Body of pancreas (tissue), 4 donors: ENCODE measurements around the gene RNF225. TPM values are rescaled to one million over a fixed set of nuclear protein-coding genes. Genes with fewer than 3 reads are reported as not detected.
A peak's percentile ranks its signal among the peaks of the same experiment; 100 is the strongest.

ENCODE experiments used
- ATAC-seq: fragments of 150-250 bp; one replicate; pipeline ENCODE4 v1.9.1; 2016
- DNase-seq, 4 donors: peaks; one replicate each; pipeline ENCODE4 v3.0.0-alpha.2; 2019
- H3K27ac ChIP-seq, 4 donors: fragments of 200-600 bp; sonication (generic); 1 replicate in 3 of 4; 2 replicates in 1 of 4; pipeline versions ENCODE4 v1.5.1 to v1.6.1; 2016 to 2019; ENCODE audit warnings: mild to moderate bottlenecking in 1 of 4, mixed read lengths in 1 of 4, moderate library complexity in 1 of 4
- H3K27me3 ChIP-seq, 2 donors: fragments of 200-600 bp; sonication (generic); one replicate each; pipeline ENCODE4 v1.6.0; 2016; ENCODE audit warnings: mild to moderate bottlenecking in 1 of 2
- H3K36me3 ChIP-seq, 2 donors: fragments of 200-600 bp; sonication (generic); replicated peaks in 1 of 2; 2 replicates each; pipeline ENCODE4 v1.5.1; 2016; ENCODE audit warnings: low read depth in 2 of 2; ENCODE audit not compliant: insufficient read depth in 1 of 2
- H3K4me1 ChIP-seq: fragments of 200-600 bp; sonication (generic); one replicate; pipeline ENCODE4 v1.6.0; 2016
- H3K4me3 ChIP-seq, 2 donors: fragments of 200-600 bp; sonication (generic); 1 replicate in 1 of 2; 2 replicates in 1 of 2; pipeline ENCODE4 v1.5.1; 2016 to 2019
- H3K9me3 ChIP-seq, 3 donors: fragments of 200-600 bp; sonication (generic); 1 replicate in 2 of 3; 2 replicates in 1 of 3; pipeline ENCODE4 v1.5.1; 2016
- POLR2A ChIP-seq, 3 donors: fragments of 450-650 bp; IDR thresholded peaks; one replicate each; pipeline ENCODE4 v1.6.1; 2016; ENCODE audit warnings: antibody characterized with exemption in 3 of 3, mild to moderate bottlenecking in 2 of 3
- WGBS, 2 donors: methylation state at CpG; one replicate each; pipeline ENCODE4 v1.1.5; 2017; 5-methylcytosine and 5-hydroxymethylcytosine counted together
- intact Hi-C: fragments of 100-400 bp; cut with DNase I; formaldehyde crosslinking; loops from one replicate; pipeline ENCODE4 v1.15.1; 2023
- total RNA-seq, 2 donors: library from RNA; depleted of rRNA; stranded (reverse); fragments of >200 nt; gene quantifications; one replicate each; pipeline ENCODE4 v1.1.0, GENCODE V29; 2016
- TF ChIP-seq, protein P1 (sequence below), 7 experiments: fragments of 450-650 bp in 4 of 7; fragments of 200-600 bp in 3 of 7; sonication (generic) in 3 of 7; IDR thresholded peaks; one replicate each; pipeline ENCODE4 v1.5.1; 2016 to 2019; ENCODE audit warnings: antibody characterized with exemption in 7 of 7

Gene RNF225
- total RNA-seq, 2 donors from 2014 or later, result not detected

DNA sequence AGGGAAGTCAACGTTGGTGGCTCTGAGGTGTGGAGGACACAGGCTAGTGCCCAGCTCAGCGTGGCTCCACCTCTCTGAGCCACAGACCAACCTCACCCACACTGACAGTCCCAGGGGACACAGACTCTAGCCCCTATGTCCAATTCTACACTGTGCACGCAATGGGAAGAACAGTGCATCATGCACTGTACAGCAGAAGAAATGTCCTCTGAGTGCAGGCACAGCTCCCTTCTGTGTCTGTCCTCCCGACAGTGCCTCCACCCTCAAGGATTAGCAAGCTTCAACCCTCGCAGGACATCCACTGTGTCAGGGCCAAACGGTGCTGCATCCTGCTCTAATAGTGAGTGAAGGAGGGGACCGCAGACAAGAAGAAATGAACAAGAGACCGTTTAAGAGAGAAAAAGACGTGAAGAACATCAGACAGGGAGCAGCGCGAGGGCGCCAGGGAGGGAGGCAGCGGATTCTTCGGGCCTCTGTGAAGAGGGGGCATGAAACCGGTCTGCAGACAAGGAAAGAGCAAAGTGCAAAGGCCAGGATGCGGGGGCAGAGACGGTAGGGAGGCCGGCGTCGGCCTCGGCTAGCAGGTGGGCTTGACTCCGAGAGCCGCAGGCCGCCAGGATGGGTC is 15.3 kb upstream of the RNF225 start:
- 3% methylated on average over 23 to 24 of the region's 24 CpGs for WGBS, 2 donors
- no peak for TF ChIP-seq POLR2A (IDR thresholded peaks at IDR 0.05)
- TF ChIP-seq, protein P1, sequence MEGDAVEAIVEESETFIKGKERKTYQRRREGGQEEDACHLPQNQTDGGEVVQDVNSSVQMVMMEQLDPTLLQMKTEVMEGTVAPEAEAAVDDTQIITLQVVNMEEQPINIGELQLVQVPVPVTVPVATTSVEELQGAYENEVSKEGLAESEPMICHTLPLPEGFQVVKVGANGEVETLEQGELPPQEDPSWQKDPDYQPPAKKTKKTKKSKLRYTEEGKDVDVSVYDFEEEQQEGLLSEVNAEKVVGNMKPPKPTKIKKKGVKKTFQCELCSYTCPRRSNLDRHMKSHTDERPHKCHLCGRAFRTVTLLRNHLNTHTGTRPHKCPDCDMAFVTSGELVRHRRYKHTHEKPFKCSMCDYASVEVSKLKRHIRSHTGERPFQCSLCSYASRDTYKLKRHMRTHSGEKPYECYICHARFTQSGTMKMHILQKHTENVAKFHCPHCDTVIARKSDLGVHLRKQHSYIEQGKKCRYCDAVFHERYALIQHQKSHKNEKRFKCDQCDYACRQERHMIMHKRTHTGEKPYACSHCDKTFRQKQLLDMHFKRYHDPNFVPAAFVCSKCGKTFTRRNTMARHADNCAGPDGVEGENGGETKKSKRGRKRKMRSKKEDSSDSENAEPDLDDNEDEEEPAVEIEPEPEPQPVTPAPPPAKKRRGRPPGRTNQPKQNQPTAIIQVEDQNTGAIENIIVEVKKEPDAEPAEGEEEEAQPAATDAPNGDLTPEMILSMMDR (IDR thresholded peaks at IDR 0.05), result no peak
- no peaks in the 10 kb centered on the region for H3K9me3 ChIP-seq
- ATAC-seq, result no peak
- H3K27ac ChIP-seq, result peak overlapping the region; percentile 82 to 93 (median 88)
- no peaks in the 10 kb centered on the region for H3K27me3 ChIP-seq
- H3K4me1 ChIP-seq, result peaks cover 32% of the 10 kb centered on the region
- no peak for DNase-seq
- no peaks in the 10 kb centered on the region for H3K36me3 ChIP-seq
- intact Hi-C loops, result no loop called here
- H3K4me3 ChIP-seq, result peak overlapping the region; percentile 50 to 51

DNA sequence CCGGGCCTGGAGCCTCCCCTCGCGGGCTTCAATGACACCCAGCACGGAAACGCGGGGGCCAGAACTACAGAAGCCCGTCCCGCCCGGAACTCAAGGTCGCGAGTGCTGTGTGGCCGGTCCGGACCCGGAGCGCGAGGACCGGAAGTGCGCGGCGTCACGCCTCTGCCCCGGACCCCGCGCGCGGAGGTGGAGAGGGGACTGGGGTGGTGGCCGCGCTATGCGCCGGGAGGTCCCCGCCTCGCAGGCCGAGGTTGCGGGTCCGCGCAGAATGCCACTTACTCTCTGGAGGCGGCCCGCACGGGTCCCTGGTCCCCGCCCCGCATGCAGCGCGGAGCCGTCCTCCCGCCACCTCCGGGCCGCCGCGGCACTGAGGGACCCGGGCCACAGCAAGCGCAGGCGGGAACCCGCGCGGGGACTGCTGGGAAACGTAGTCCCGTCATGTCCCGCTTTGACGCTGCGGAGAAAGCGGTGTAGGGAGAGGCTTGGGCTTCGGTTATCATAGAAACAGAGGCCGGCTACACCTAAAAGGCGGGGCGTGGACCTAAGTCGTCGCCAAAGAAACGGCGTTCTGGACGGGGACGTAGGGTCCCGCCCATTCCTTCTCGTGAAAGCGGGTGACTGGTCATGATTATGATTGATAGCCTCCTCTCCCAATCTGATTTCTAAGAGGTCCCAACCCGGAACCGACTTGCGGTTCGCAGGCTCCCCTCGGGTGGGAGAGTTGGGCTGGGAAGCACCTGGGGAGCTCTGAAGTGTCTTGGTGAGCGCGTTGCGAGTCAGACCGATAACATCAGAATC is 14.6 kb upstream of the RNF225 start, which contains the start of gene ZNF837:
Gene ZNF837, minus strand, starts transcription at position 369 of the 798 bp plus-strand sequence. CDS start 11,698 bp downstream, outside the sequence.
- peak within 1 kb of the TSS; percentile 50 to 51 for H3K4me3 ChIP-seq
- peak within 1 kb of the TSS; percentile 82 to 93 (median 88) for H3K27ac ChIP-seq
- no peaks in the 10 kb centered on the region for H3K9me3 ChIP-seq
- peaks cover 39% of the 10 kb centered on the region for H3K4me1 ChIP-seq
- H3K36me3 ChIP-seq, result no peaks in the 10 kb centered on the region
- no peaks in the 10 kb centered on the region for H3K27me3 ChIP-seq
- DNase-seq (peak; percentile 99 to 100 (median 100)), ATAC-seq (peak; percentile 94)
- 1% methylated on average over 5 to 81 of the region's 83 CpGs for WGBS, 2 donors
- intact Hi-C loops, result no loop called here
- TF ChIP-seq, protein P1 (IDR thresholded peaks at IDR 0.05), result peak in 4 of 7 experiments; percentile 19 to 34 (median 24)
- TF ChIP-seq POLR2A (IDR thresholded peaks at IDR 0.05), result peak; percentile 80 to 90 (median 87)

DNA sequence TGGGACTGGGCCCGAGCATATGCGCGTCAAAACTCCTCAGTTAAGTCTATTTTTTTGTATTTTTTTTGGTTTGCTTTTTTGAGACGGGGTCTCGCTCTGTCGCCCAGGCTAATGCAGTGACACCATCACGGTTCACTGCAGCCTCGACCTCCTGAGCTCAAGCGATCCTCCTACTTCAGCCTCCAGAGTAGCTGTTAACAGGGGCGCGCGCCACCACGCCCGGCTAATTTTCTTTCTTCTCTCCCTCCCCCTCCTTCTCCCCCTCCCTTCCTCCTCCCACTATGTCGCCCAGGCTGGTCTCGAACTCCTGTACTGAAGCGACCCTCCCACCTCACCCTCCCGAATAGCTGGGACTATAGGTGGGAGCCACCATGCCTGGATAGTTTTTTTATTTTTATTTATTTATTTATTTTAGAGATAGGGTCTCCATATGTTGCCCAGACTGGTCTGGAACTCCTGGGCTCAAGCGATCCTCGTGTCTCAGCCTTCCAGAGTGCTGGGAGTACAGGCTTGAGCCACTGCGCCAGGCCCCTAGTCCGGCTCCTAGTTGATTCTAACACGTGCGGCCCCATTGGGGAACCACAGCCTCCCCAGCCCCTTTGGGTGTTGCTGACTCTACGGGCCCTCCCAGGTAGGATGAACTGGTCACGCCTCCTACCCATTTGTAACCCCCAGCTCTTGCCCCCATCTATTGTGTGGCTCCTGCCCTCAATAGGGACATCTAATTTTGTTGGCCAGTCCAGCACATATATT is 13.8 kb upstream of the RNF225 start:
- Histone ChIP-seq H3K27me3 (no peaks in the 10 kb centered on the region), H3K27ac (peak overlapping the region; percentile 36 to 93 (median 78)), H3K4me3 (peak overlapping the region; percentile 26 to 50), H3K4me1 (peaks cover 45% of the 10 kb centered on the region), H3K36me3 (no peaks in the 10 kb centered on the region), H3K9me3 (no peaks in the 10 kb centered on the region)
- DNase-seq (no peak), ATAC-seq (no peak)
- TF ChIP-seq, protein P1 (IDR thresholded peaks at IDR 0.05), result no peak
- peak in 1 of 3 donors; percentile 11 for TF ChIP-seq POLR2A (IDR thresholded peaks at IDR 0.05)
- intact Hi-C loops, result no loop called here
- WGBS, 2 donors, result 20 to 26% methylated on average over 26 of the region's 26 CpGs

DNA sequence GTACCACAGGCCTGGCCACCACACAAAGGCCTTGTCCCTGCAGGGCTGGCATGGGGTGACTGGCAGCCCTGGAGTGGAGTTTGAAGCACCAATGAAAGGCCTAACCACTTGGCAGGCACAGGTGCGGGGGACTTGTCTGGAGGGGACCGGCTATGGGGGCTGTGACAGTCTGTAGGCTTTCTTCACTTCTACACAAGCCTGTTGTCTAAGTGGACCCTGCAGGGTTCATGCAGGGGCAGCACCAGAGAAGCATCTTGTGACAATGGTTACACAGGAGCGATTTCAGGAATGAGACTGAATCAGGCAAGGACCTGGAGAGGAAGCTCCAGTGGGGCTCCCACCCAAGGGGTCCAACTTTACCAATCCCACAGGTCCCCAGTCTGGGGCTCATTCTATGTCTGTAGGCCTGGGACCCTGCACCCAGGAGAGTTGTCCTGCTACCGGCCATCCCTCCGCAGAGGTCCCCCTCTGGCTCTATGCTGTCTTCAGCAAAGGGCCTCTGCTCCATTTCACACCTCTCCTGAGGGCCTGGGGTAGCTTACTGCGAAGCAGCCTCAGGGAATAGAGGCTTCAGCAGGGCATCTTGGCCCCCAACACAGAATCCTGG is 12.4 kb upstream of the RNF225 start:
- WGBS, 2 donors, result 86 to 100% methylated on average over 2 to 6 of the region's 6 CpGs
- no peak overlapping the region for H3K4me3 ChIP-seq
- no peak overlapping the region for H3K27ac ChIP-seq
- H3K27me3 ChIP-seq, result no peaks in the 10 kb centered on the region
- H3K9me3 ChIP-seq, result no peaks in the 10 kb centered on the region
- no peak for TF ChIP-seq POLR2A (IDR thresholded peaks at IDR 0.05)
- TF ChIP-seq, protein P1 (IDR thresholded peaks at IDR 0.05), result no peak
- intact Hi-C loops, result no loop called here
- no peak for ATAC-seq
- H3K36me3 ChIP-seq, result no peaks in the 10 kb centered on the region
- H3K4me1 ChIP-seq, result peaks cover 50% of the 10 kb centered on the region
- no peak for DNase-seq
